Endothelial cell of umbilical vein (primary cell): ENCODE results near the gene RRAS. TPM values are rescaled to one million over a fixed set of nuclear protein-coding genes. Genes with fewer than 3 reads are reported as not detected.

ENCODE experiments used
- BruUV-seq: library from RNA; stranded (reverse); fragments of 400-500 nt; replicated peaks from 2 replicates; lab custom pipeline; 2021; lab: Mats Ljungman, UMichigan
- CTCF ChIA-PET: fragments of 300-600, 350-600 bp; sonication (Branson Sonifier 250); formaldehyde crosslinking; loops from one replicate; lab custom pipeline; 2021; ENCODE audit warnings: antibody characterized with exemption, inconsistent platforms; lab: Charles Lee
- POLR2A ChIA-PET: fragments of 300-600, 350-600 bp; sonication (Branson Sonifier 250); formaldehyde crosslinking; loops from one replicate; lab custom pipeline; 2021; ENCODE audit warnings: antibody characterized with exemption, inconsistent platforms; lab: Charles Lee
- DNase-seq: peaks from one replicate; pipeline ENCODE4 v3.0.0-alpha.2; 2011; ENCODE audit warnings: low read depth, low spot score
- FAIRE-seq: peaks from 2 replicates; lab custom pipeline; 2011; peaks lifted over from hg19 to GRCh38; lab: Jason Lieb, UNC
- H2AFZ ChIP-seq: 2 replicates; pipeline ENCODE4 v1.6.0; 2012; ENCODE audit warnings: low read depth, low read length, control low read depth, inconsistent platforms
- H3K27ac ChIP-seq: 2 replicates; pipeline ENCODE4 v1.5.1; 2011; ENCODE audit warnings: low read depth, mild to moderate bottlenecking, control low read depth, low read length, moderate library complexity; ENCODE audit not compliant: insufficient read depth
- H3K27me3 ChIP-seq, 2 experiments: 2 replicates each; pipeline versions ENCODE4 v1.6.0 to v1.6.1; 2011; ENCODE audit warnings: low read length in 2 of 2, mixed read lengths in 1 of 2; ENCODE audit not compliant: control insufficient read depth in 2 of 2, insufficient read depth in 2 of 2
- H3K36me3 ChIP-seq, 2 experiments: 2 replicates in 1 of 2; 3 replicates in 1 of 2; pipeline ENCODE4 v1.5.1; 2011; ENCODE audit warnings: low read length in 2 of 2, mild to moderate bottlenecking in 1 of 2, moderate library complexity in 1 of 2; ENCODE audit not compliant: control insufficient read depth in 2 of 2, insufficient read depth in 2 of 2; ENCODE audit errors: extremely low read depth in 1 of 2
- H3K4me1 ChIP-seq: 3 replicates; pipeline ENCODE4 v1.5.1; 2011; ENCODE audit warnings: mild to moderate bottlenecking, low read length; ENCODE audit not compliant: control insufficient read depth, insufficient read depth; ENCODE audit errors: extremely low read depth
- H3K4me2 ChIP-seq: 2 replicates; pipeline ENCODE4 v1.6.1; 2011; ENCODE audit warnings: low read length, control low read depth, mixed read lengths; ENCODE audit not compliant: insufficient read depth
- H3K4me3 ChIP-seq, 3 experiments: fragments of 200-600 bp in 1 of 3; sonication (generic), shearing (Covaris generic) in 1 of 3; replicated peaks in 1 of 3; 2 replicates each; pipeline ENCODE4 v1.5.1; 2011 to 2016; ENCODE audit warnings: control low read depth in 3 of 3, low read length in 3 of 3, mild to moderate bottlenecking in 2 of 3, inconsistent platforms in 1 of 3, low read depth in 1 of 3, moderate library complexity in 1 of 3; ENCODE audit not compliant: insufficient read depth in 1 of 3
- H3K79me2 ChIP-seq: 2 replicates; pipeline ENCODE4 v1.6.0; 2012; ENCODE audit warnings: low read length, inconsistent platforms; ENCODE audit not compliant: control insufficient read depth, insufficient read depth
- H3K9ac ChIP-seq: replicated peaks from 2 replicates; pipeline ENCODE3; 2011; ENCODE audit warnings: low read length, control low read depth; ENCODE audit not compliant: insufficient read depth; ENCODE audit errors: extremely low read depth
- H3K9me1 ChIP-seq: replicated peaks from 3 replicates; pipeline ENCODE4 v1.6.0; 2011; ENCODE audit warnings: mild to moderate bottlenecking, low read length; ENCODE audit not compliant: control insufficient read depth, insufficient read depth; ENCODE audit errors: extremely low read depth
- H3K9me3 ChIP-seq: replicated peaks from 2 replicates; pipeline ENCODE4 v1.5.1; 2012; ENCODE audit warnings: low read length, inconsistent platforms; ENCODE audit not compliant: control insufficient read depth, insufficient read depth
- H4K20me1 ChIP-seq: replicated peaks from 2 replicates; pipeline ENCODE3; 2011; ENCODE audit warnings: mild to moderate bottlenecking, low read length; ENCODE audit not compliant: control insufficient read depth, insufficient read depth; ENCODE audit errors: extremely low read depth
- EZH2 ChIP-seq: IDR thresholded peaks from 2 replicates; pipeline ENCODE4 v1.6.1; 2012; ENCODE audit warnings: borderline replicate concordance, low read depth, mild to moderate bottlenecking, moderate library complexity, low read length, inconsistent platforms; ENCODE audit not compliant: severe bottlenecking
- FOS ChIP-seq: IDR thresholded peaks from 2 replicates; pipeline ENCODE4 v1.6.1; 2011; ENCODE audit warnings: mild to moderate bottlenecking, low read length, moderate library complexity, borderline replicate concordance; ENCODE audit not compliant: insufficient read depth
- GATA2 ChIP-seq: IDR thresholded peaks from 2 replicates; pipeline ENCODE4 v1.7.0; 2011; ENCODE audit warnings: low read depth, mild to moderate bottlenecking, moderate library complexity, mixed read lengths, low read length; ENCODE audit not compliant: insufficient read length, insufficient read depth
- JUN ChIP-seq: IDR thresholded peaks from 2 replicates; pipeline ENCODE4 v1.6.1; 2011; ENCODE audit warnings: borderline replicate concordance, low read depth; ENCODE audit not compliant: insufficient read length, insufficient read depth
- dilution Hi-C: fragments of 300-500 bp; cut with MboI; formaldehyde crosslinking; loops from one replicate; pipeline ENCODE4 v1.15.0; 2019; ENCODE audit warnings: low sequenced_read_pairs; ENCODE audit not compliant: extremely low pct_ligation_motif_present
- intact Hi-C: fragments of 100-400 bp; cut with micrococcal nuclease; formaldehyde crosslinking; loops from one replicate; pipeline ENCODE4 v1.10.0; 2022
- polyA plus RNA-seq, 4 experiments: library from polyadenylated mRNA; depleted of rRNA in 3 of 4; stranded (reverse) in 3 of 4; unstranded in 1 of 4; fragments of >200 nt; gene quantifications; 2 replicates each; pipeline versions ENCODE4 v1.2.1 to v1.2.3, GENCODE V29; 2011 to 2012; ENCODE audit warnings: missing spikeins in 1 of 4
- total RNA-seq: library from RNA; stranded (reverse); gene quantifications from 2 replicates; pipeline ENCODE4 v1.2.3, GENCODE V29; 2021
- TF ChIP-seq, protein P1 (sequence below): IDR thresholded peaks from 2 replicates; pipeline ENCODE4 v1.6.1; 2011; ENCODE audit not compliant: insufficient read depth, insufficient read length
- TF ChIP-seq, protein P2 (sequence below), 2 donors: IDR thresholded peaks; 1 replicate in 1 of 2; 2 replicates in 1 of 2; pipeline ENCODE4 v1.5.1; 2011; ENCODE audit warnings: low read length in 2 of 2, mild to moderate bottlenecking in 2 of 2, moderate library complexity in 2 of 2, control low read depth in 1 of 2, inconsistent platforms in 1 of 2, low read depth in 1 of 2; ENCODE audit not compliant: insufficient read depth in 1 of 2; ENCODE audit errors: extremely low read depth in 1 of 2

RRAS gene
- total and polyA plus RNA-seq, 2 donors (not counting 3 experiments of a cell fraction or from before 2014, with no cell fraction given), result 89.5 to 250 TPM

DNA sequence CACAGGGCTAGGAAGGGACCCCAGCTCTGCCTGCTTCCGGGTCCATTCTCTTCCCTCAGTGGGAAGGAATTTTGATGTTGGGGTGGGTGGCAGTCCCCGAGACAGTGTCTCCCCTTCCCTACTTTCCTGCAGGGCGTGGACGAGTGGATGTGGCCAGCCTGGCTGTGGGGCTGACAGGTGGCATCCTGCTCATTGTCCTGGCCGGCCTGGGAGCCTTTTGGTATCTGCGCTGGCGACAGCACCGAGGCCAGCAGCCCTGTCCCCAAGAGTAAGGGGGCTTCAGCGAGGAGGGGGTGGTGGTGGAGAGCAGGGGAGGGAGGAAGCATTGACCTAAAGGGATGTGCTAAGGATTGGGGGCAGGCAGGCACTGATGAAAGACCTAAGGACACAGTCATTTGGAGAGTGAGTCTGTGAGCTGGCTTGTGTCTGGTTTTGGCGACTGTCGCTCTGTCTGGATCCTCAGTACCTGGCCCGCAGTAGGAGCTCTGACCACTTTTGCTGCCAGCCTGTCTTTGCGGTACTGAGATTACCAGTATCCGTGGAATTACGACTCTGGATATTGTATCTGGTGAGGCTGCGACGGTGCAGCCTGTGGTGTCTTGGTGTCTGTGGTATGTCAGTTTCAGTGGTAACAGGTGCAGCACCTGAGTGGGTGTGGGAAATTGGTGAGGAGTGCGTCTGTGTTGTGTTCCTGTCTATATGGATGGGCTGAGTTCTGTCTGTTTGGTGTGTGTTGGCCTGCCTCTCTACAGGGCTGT is 51.4 kb downstream of the RRAS start:
- ChIA-PET CTCF (interaction anchor here (1.8 kb wide), 1 partner anchor 18 kb away, joined by 4 read pairs; no protein-coding TSS in a partner anchor), POLR2A (interaction anchor here (0.6 kb wide), 1 partner anchor 61 kb away, joined by 5 read pairs; the partner anchor contains the start of gene RCN3)

More for the DNA sequence above, 51.4 kb downstream of the RRAS start:
- Histone ChIP-seq H2AFZ (no peak overlapping the region), H3K27me3 (no peaks in the 10 kb centered on the region), H3K79me2 (peaks cover 18% of the 10 kb centered on the region), H4K20me1 (no peaks in the 10 kb centered on the region), H3K27ac (no peak overlapping the region), H3K4me3 (no peak overlapping the region), H3K9ac (no peak overlapping the region), H3K9me3 (no peaks in the 10 kb centered on the region), H3K36me3 (no peaks in the 10 kb centered on the region), H3K4me2 (no peak overlapping the region), H3K4me1 (peaks cover 12% of the 10 kb centered on the region), H3K9me1 (no peaks in the 10 kb centered on the region)
- no peak for DNase-seq
- intact Hi-C loops (no loop called here), dilution Hi-C loops (no loop called here)
- TF ChIP-seq GATA2, result no peak
- TF ChIP-seq, protein P1, sequence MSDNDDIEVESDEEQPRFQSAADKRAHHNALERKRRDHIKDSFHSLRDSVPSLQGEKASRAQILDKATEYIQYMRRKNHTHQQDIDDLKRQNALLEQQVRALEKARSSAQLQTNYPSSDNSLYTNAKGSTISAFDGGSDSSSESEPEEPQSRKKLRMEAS, result no peak
- no peak for TF ChIP-seq FOS
- no peak for TF ChIP-seq EZH2
- no peak for TF ChIP-seq JUN
- TF ChIP-seq, protein P2, sequence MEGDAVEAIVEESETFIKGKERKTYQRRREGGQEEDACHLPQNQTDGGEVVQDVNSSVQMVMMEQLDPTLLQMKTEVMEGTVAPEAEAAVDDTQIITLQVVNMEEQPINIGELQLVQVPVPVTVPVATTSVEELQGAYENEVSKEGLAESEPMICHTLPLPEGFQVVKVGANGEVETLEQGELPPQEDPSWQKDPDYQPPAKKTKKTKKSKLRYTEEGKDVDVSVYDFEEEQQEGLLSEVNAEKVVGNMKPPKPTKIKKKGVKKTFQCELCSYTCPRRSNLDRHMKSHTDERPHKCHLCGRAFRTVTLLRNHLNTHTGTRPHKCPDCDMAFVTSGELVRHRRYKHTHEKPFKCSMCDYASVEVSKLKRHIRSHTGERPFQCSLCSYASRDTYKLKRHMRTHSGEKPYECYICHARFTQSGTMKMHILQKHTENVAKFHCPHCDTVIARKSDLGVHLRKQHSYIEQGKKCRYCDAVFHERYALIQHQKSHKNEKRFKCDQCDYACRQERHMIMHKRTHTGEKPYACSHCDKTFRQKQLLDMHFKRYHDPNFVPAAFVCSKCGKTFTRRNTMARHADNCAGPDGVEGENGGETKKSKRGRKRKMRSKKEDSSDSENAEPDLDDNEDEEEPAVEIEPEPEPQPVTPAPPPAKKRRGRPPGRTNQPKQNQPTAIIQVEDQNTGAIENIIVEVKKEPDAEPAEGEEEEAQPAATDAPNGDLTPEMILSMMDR (IDR thresholded peaks at IDR 0.05; ENCODE audit: extremely low read depth in 1 of 2, insufficient read depth in 1 of 2, low read depth in 1 of 2, low read length in 2 of 2), result no peak
- no TSS peak for BruUV-seq
- no peak for FAIRE-seq
